ENCODE results near the gene HECTD1. TPM values are rescaled to one million over a fixed set of nuclear protein-coding genes. Genes with fewer than 3 reads are reported as not detected.

HECTD1 gene
- total RNA-seq, 1 donor from 2014 or later: 153 TPM

DNA sequence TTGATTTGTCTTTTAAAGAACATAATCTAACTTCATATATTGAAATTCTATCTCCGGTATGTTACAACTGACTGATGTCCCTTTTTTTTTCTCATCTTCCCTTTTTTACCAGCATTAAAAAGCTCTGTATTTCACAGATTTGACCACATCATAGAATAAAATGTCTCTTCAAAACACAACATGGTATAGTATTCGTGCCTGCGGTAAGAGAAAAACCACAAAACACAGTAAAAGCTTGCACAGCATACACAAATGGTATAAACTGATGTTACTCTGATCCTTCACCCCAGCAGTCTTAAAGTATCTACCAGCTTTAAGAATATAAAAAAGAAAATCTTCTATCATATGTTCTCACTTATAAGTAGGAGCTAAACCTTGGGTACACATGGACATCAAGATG lies 83.4 kb downstream of the HECTD1 start:
- Histone ChIP-seq H3K4me2 (no peak overlapping the region), H3K4me3 (no peak overlapping the region), H4K20me1 (ENCODE audit: low read depth) (no peaks in the 10 kb centered on the region), H3K36me3 (peaks cover 10% of the 10 kb centered on the region), H3K27ac (no peak overlapping the region), H3K27me3 (no peaks in the 10 kb centered on the region), H2AFZ (replicated peaks) (no peak overlapping the region), H3K79me2 (ENCODE audit: low read depth) (no peaks in the 10 kb centered on the region), H3F3A (ENCODE audit: low read depth) (no peaks in the 10 kb centered on the region), H3K9ac (no peak overlapping the region), H3K4me1 (no peaks in the 10 kb centered on the region), H3K9me3 (ENCODE audit: low read depth) (no peaks in the 10 kb centered on the region)
- no peaks in the 10 kb centered on the region for H3K27me3 Mint-ChIP-seq (ENCODE audit: insufficient read depth, low read depth)
- no peak overlapping the region for H3K4me3 Mint-ChIP-seq
- H3K36me3 Mint-ChIP-seq: peaks cover 26% of the 10 kb centered on the region
- no peak for TF ChIP-seq EZH2phosphoT487 (IDR thresholded peaks at IDR 0.05)
- TF ChIP-seq, protein P1, sequence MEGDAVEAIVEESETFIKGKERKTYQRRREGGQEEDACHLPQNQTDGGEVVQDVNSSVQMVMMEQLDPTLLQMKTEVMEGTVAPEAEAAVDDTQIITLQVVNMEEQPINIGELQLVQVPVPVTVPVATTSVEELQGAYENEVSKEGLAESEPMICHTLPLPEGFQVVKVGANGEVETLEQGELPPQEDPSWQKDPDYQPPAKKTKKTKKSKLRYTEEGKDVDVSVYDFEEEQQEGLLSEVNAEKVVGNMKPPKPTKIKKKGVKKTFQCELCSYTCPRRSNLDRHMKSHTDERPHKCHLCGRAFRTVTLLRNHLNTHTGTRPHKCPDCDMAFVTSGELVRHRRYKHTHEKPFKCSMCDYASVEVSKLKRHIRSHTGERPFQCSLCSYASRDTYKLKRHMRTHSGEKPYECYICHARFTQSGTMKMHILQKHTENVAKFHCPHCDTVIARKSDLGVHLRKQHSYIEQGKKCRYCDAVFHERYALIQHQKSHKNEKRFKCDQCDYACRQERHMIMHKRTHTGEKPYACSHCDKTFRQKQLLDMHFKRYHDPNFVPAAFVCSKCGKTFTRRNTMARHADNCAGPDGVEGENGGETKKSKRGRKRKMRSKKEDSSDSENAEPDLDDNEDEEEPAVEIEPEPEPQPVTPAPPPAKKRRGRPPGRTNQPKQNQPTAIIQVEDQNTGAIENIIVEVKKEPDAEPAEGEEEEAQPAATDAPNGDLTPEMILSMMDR (IDR thresholded peaks at IDR 0.05): no peak
- no peak for TF ChIP-seq EZH2 (IDR thresholded peaks at IDR 0.05)
- DNase-seq (ENCODE audit: low spot score): no peak
- H3K4me1 Mint-ChIP-seq: no peaks in the 10 kb centered on the region
- H3K27ac Mint-ChIP-seq: no peak overlapping the region
- no peaks in the 10 kb centered on the region for H3K9me3 Mint-ChIP-seq

GRCh38 chr14:31122921-31123320 lies 84.7 kb downstream of the HECTD1 start:
- no peaks in the 10 kb centered on the region for H3K9me3 Mint-ChIP-seq
- H3F3A ChIP-seq (ENCODE audit: low read depth): no peaks in the 10 kb centered on the region
- H3K4me3 Mint-ChIP-seq: no peak overlapping the region
- H3K36me3 Mint-ChIP-seq: peaks cover 27% of the 10 kb centered on the region
- no peaks in the 10 kb centered on the region for H3K4me1 Mint-ChIP-seq
- no peaks in the 10 kb centered on the region for H3K79me2 ChIP-seq (ENCODE audit: low read depth)
- H3K4me1 ChIP-seq: no peaks in the 10 kb centered on the region
- H3K9me3 ChIP-seq (ENCODE audit: low read depth): no peaks in the 10 kb centered on the region
- no peaks in the 10 kb centered on the region for H3K27me3 ChIP-seq
- H3K4me2 ChIP-seq: no peak overlapping the region
- no peak overlapping the region for H3K27ac Mint-ChIP-seq
- H4K20me1 ChIP-seq (ENCODE audit: low read depth): no peaks in the 10 kb centered on the region
- H3K27ac ChIP-seq: no peak overlapping the region
- no peak overlapping the region for H2AFZ ChIP-seq (replicated peaks)
- H3K9ac ChIP-seq: no peak overlapping the region
- H3K27me3 Mint-ChIP-seq (ENCODE audit: insufficient read depth, low read depth): no peaks in the 10 kb centered on the region
- no peak for DNase-seq (ENCODE audit: low spot score)
- no peak overlapping the region for H3K4me3 ChIP-seq
- H3K36me3 ChIP-seq: peaks cover 12% of the 10 kb centered on the region
- TF ChIP-seq EZH2 (IDR thresholded peaks at IDR 0.05): no peak

- H3K79me2 ChIP-seq (ENCODE audit: low read depth): no peaks in the 10 kb centered on the region
- DNase-seq (ENCODE audit: low spot score): no peak
- H3K4me2 ChIP-seq: no peak overlapping the region
- H3K9me3 ChIP-seq (ENCODE audit: low read depth): no peaks in the 10 kb centered on the region
- Mint-ChIP-seq H3K9me3 (no peaks in the 10 kb centered on the region), H3K27me3 (ENCODE audit: insufficient read depth, low read depth) (no peaks in the 10 kb centered on the region), H3K4me3 (no peak overlapping the region), H3K4me1 (no peaks in the 10 kb centered on the region), H3K27ac (no peak overlapping the region), H3K36me3 (peaks cover 25% of the 10 kb centered on the region)
- H3K4me3 ChIP-seq: no peak overlapping the region
- no peaks in the 10 kb centered on the region for H3K4me1 ChIP-seq
- H3K27me3 ChIP-seq: no peaks in the 10 kb centered on the region
- TF ChIP-seq EZH2 (IDR thresholded peaks at IDR 0.05) (no peak), EZH2phosphoT487 (IDR thresholded peaks at IDR 0.05) (no peak)
- TF ChIP-seq, protein P1 (IDR thresholded peaks at IDR 0.05): no peak
- no peak overlapping the region for H3K9ac ChIP-seq
- no peak overlapping the region for H2AFZ ChIP-seq (replicated peaks)
- peaks cover 12% of the 10 kb centered on the region for H3K36me3 ChIP-seq
- H3K27ac ChIP-seq: no peak overlapping the region
- no peaks in the 10 kb centered on the region for H4K20me1 ChIP-seq (ENCODE audit: low read depth)
- no peaks in the 10 kb centered on the region for H3F3A ChIP-seq (ENCODE audit: low read depth)
Measured at GRCh38 chr14:31122098-31122611, 85.4 kb downstream of the HECTD1 start.

DNA sequence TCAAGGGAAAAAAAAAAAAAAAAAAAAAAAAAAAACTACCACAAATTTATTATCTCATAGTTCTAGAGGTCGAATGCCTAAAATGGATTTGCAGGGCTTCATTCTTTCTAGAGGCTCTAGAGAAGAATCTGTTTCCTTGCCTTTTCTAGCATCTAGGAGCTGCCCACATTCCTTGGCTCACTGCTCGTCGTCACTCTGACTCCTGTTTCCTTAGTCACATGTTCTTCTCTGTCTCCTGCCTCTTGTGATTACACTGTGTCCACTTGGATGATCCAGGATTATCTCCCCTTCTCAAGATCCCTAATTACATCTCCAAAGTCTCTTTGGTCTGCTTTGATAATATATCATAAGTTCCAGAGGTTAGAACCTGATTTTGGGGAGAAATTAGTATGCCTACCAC lies 88.7 kb downstream of the HECTD1 start:
- H3K9me3 ChIP-seq (ENCODE audit: low read depth): no peaks in the 10 kb centered on the region
- H3K4me1 ChIP-seq: no peaks in the 10 kb centered on the region
- H2AFZ ChIP-seq (replicated peaks): no peak overlapping the region
- no peak overlapping the region for H3K27ac Mint-ChIP-seq
- no peaks in the 10 kb centered on the region for H3K9me3 Mint-ChIP-seq
- no peaks in the 10 kb centered on the region for H3F3A ChIP-seq (ENCODE audit: low read depth)
- H3K4me3 ChIP-seq: no peak overlapping the region
- no peaks in the 10 kb centered on the region for H3K79me2 ChIP-seq (ENCODE audit: low read depth)
- H3K36me3 ChIP-seq: peaks cover 21% of the 10 kb centered on the region
- H4K20me1 ChIP-seq (ENCODE audit: low read depth): no peaks in the 10 kb centered on the region
- no peak for TF ChIP-seq EZH2 (IDR thresholded peaks at IDR 0.05)
- TF ChIP-seq EZH2phosphoT487 (IDR thresholded peaks at IDR 0.05): no peak
- TF ChIP-seq, protein P1 (IDR thresholded peaks at IDR 0.05): no peak
- no peaks in the 10 kb centered on the region for H3K27me3 Mint-ChIP-seq (ENCODE audit: insufficient read depth, low read depth)
- H3K4me3 Mint-ChIP-seq: no peak overlapping the region
- DNase-seq (ENCODE audit: low spot score): no peak
- no peaks in the 10 kb centered on the region for H3K27me3 ChIP-seq
- H3K36me3 Mint-ChIP-seq: peaks cover 34% of the 10 kb centered on the region
- H3K27ac ChIP-seq: no peak overlapping the region
- no peak overlapping the region for H3K9ac ChIP-seq
- no peaks in the 10 kb centered on the region for H3K4me1 Mint-ChIP-seq
- H3K4me2 ChIP-seq: no peak overlapping the region

Measured in neural progenitor cell (in vitro differentiated cells).